Astrocyte of the hippocampus (primary cell): ENCODE data around the gene BCAS3.
A peak's percentile ranks its signal among the peaks of the same experiment; 100 is the strongest.

Experiments
- DNase-seq: peaks from one replicate; pipeline ENCODE4 v3.0.0; 2011; ENCODE audit warnings: low read depth, low spot score

The BCAS3 gene

GRCh38 chr17:61380217-61380835 is 702.7 kb downstream of the BCAS3 start:
- DNase-seq = no peak

DNA sequence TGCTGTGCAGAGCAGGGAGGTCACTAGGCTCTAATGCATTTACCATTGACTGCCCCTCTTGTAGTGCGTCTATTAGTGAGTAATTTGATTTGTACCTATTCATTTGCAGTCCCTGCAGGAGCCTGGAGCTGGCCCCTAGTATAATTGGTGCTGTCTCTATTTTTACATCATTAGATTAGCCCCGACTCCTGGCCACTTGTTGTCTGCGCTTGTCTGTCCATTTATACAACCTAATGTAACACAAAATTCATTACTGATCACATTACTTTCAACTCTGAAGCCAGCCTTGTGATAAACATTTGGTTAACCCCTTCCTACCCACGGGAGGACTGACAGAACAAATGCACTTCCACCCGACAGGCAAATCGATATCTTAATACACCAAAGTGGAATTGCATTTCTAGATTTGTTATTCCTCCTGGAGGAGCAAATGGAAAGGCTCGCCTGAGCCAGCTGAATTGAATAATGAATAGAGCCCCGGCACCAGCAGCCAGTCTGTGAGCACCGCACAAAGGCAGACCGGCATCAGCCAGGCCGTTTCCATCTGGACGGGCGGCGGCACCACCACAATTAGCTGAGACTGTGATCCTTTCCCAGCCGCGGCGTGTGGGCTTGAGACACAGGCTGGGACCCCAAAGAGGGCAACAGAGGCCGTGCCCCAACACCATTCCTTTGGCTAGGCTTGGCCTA is 703.3 kb downstream of the BCAS3 start:
- DNase-seq = no peak

- DNase-seq = no peak
Observed at GRCh38 chr17:61381537-61381936, 703.9 kb downstream of the BCAS3 start.

GRCh38 chr17:61382796-61383688 is 705.4 kb downstream of the BCAS3 start:
- DNase-seq = no peak

DNA sequence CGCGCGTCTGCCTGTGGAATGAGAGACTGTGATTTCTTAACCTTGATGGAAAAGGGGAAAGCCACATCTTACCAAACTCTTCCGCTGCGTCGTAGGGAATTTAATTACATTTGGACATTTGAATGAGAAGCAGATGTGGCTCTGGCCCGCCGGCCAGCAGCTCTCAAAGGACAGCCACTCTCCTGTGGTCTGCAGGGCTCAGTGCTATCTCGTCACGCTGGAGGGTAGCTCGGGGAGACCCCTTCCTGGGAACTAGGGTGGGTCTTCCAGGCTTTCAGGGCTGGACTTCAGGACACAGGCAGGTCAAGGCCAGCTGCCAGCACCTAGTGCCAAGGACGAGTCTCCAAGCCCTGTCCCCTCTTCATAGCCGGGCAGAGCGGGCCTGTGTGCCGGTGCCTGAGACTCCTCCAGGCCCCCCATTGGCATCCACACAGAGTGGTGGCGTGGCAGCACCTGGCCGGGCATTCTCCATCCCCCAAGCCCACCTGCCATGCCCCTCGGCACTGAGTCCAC is 706.1 kb downstream of the BCAS3 start:
- no peak for DNase-seq

DNA sequence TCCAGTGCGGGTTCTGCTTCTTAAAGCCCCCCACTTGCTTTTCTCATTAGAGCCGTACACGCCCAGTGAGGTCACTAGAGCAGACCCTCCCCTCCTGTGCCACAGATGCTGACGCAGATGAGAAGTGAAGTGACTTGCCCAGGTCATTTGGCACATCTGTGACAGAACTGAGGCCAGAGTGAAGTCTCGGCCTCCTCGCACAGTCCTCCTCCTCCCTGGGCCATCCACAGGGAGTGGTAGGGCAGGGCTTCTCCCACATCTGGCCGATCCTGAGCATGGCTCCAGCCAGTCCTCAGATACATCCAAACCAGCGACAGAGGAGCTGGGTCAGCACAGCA is 706.7 kb downstream of the BCAS3 start:
- no peak for DNase-seq

GRCh38 chr17:61384692-61385576 is 707.3 kb downstream of the BCAS3 start:
- no peak for DNase-seq

DNA sequence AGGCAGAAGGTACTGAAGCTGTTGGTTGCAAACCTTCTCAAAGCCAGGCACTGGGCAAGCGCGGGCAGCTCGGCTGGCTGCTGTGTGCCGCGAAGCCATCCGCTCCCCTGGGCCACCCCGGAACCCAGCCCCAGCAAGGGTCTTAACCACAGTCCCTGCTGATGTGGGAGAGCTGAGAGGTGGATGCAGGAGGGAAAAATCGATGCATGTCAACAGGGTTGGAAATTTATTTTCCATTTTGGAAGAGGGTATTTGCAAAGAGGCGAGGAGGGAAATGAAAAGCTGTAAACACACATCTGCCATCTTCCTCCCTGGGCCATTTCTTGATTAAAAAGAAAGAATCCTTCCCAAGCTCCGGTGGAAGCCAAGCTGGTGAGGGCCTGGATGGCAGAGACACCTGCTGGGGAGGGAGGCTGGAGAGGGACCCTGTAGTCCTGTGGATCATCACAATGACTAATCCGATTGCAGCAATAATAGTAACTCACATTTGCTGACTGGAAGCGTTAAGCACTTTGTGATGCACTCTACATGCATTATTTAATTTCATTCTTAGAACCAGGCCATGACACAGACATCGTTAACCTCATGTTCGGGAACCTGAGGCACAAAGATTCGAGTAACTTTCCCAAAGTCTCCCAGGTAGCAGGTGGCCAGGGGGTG is 708.1 kb downstream of the BCAS3 start:
- no peak for DNase-seq

DNA sequence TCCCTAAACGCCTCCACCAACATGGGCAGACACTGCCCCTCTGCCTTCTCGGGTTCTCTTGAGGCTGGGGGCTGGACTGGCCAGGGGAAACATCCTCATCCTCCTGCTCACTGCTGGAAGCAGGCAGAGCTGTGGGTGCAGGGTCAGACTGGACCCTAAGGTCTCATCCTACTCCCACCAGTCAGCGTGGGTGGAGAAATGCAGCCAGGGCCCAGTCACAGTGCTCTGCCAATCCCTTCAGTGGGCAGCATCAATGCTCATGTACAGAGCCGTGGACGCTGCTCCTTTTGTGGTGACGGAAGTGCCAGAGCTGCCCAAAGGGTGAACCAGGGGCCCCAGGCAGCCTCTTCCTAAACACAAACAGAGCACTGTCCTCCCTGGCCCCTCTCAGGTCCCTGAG is 708.6 kb downstream of the BCAS3 start:
- no peak for DNase-seq

GRCh38 chr17:61387011-61387410 is 709.4 kb downstream of the BCAS3 start:
- no peak for DNase-seq

GRCh38 chr17:61387511-61388305 is 710.1 kb downstream of the BCAS3 start:
- DNase-seq = no peak

- DNase-seq = no peak
Observed at GRCh38 chr17:61388561-61389356, 711.1 kb downstream of the BCAS3 start.

DNA sequence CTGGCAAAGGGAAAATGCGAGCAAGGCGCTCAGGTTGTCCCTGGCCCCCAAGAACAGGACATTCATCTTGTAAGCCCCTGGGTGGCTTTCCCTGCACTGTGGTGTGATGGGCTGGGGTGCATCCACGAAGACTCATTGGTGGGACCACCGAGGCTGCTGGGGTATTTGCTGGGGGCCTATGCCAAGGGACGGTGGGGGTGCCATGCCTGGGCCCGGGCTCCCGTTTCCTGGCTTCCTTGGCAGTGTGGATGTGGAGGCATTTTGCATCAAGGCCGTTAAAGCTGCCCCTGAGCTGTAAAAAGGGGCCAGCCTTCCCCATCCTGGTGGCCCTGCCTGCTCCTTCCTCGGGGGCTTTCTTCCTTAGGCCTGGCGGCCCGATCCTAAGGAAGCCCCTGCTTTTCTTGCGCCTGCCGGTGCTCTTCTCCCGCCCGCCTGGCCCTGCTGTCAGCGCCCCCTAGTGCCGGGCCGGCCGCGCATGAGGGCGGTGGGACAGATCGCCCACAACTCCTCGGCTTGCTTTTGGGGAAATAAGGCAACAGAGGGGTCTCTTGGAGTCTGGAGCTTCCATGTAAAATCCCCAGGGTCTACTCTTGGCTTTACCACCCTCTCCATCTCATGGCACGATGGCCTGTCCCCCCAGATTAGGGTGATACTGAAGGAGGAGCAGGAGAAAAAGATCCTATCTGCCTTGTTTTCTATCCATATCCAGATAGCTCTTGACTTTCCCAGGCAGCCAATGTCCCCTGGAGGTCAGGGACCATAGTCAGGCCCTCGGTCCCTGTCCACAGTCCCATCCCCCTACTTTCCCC is 712.2 kb downstream of the BCAS3 start:
- DNase-seq = peak; percentile 74

DNA sequence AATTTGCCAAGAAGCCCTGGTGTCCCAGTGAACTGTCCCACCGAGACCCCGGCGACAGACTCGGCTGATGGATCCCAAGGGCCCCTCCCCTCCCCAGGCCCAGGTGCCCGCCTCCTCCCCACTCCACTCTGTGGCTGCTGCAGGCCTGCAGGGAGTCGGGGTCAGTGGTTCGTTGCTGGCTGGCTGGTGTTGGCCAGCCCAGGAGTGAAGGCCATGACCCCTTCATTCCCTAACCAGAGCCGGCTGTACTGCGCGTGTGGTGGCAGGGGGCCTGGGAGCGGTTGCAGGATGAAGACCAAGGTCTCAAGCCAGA is 712.8 kb downstream of the BCAS3 start:
- DNase-seq = no peak

DNA sequence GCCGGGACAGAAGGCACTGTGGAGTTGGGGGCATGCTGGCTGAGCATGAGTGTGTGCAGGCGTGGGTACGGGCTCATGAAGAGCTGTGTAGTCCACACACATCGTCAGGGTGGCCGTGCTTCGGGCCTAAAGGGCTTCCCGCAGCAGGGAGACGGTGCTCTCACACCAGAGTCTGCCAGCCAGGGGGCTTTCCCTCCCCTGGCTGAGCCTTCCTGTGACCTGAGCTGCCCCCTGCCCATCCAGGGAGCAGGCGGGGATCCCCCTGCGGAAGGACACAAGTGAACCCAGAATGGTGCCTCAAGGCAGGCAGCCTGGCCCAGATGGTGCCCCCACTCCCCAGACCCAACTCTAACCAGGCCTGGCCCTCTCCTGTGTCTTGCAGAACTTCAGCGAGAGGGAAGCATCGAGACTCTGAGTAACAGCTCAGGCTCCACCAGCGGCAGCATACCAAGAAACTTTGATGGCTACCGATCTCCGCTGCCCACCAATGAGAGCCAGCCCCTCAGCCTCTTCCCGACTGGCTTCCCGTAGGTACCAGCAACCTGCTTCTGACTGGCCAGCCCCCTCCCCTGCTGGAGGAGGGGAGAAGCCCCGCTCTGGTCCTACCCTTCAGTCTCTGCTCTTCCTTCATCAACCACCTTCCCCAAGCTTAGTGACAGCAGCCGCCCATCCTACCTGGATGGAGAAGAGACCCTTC is 714.1 kb downstream of the BCAS3 start:
- no peak for DNase-seq

DNA sequence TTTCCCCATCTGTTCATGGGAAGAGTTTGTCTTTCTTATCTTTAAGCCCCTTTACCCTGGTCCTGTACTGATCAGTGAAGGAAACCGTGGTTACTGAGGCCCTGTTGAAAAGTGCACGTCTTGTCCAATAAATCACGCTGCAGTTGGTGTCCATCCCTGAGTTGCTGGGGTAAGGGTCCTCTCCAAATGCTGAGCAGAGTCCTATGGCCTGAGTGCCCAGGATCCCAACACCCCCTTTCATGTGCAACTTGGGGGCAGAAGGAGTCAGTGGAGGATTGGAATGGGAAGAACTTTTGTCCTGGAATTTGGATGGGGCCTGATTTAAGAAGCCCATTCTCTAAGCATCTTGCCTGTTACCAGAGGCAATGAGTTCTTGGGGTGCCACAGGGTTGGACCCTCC is 715.0 kb downstream of the BCAS3 start:
- DNase-seq = no peak

GRCh38 chr17:61393550-61393903 is 715.9 kb downstream of the BCAS3 start:
- no peak for DNase-seq
